ENCODE measurements around the gene BEND7. TPM values are rescaled to one million over a fixed set of nuclear protein-coding genes. Genes with fewer than 3 reads are reported as not detected.

BEND7 gene
- total and polyA plus RNA-seq, 2 of the 13 experiments (the other 11 are each of a cell fraction or from before 2014, with no cell fraction given), result 14.1 to 17.1 TPM

DNA sequence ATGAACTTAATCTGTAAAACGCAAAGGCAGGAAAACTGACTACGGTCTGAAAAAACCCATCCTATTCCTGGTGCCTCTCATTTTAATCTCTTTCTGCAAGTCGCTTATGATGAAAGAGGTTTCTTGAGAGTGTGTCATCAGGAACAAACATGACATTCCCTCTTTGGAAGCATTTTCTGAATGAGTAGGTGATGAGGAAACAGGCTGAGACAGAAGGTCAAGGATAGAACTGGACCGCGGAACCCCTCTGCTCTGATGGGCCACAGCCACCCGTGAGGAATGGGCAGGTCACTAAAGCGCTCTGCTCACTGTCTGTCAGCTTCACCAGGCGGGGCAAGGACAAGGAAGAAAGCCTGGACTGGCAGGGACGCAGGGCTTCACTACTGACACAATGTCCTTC is 28.6 kb downstream of the BEND7 start (continued):
- no peak for TF ChIP-seq SATB2 (CRISPR knock-in tag; IDR thresholded peaks at IDR 0.05)
- no peak for TF ChIP-seq ZNF335 (CRISPR knock-in tag; IDR thresholded peaks at IDR 0.05)
- TF ChIP-seq MED8 (CRISPR knock-in tag; IDR thresholded peaks at IDR 0.05; ENCODE audit: insufficient replicate concordance), result no peak
- no peak for TF ChIP-seq ZFP36L1 (CRISPR knock-in tag; IDR thresholded peaks at IDR 0.05)
- no peak for TF ChIP-seq ZNF546 (CRISPR knock-in tag; conservative IDR thresholded peaks at IDR 0.05)
- TF ChIP-seq, protein P1, sequence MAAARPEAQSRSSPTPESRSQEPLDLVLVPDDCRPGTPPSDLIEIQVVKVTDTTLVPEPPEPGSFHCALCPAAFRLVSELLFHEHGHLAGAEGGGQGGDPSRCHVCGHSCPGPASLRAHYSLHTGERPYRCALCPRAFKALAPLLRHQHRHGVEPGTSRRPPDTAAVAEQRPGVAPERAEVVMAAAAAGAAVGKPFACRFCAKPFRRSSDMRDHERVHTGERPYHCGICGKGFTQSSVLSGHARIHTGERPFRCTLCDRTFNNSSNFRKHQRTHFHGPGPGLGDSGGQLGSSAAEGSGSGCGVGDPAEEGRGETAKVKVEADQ (CRISPR knock-in tag; IDR thresholded peaks at IDR 0.05; ENCODE audit: borderline replicate concordance), result no peak
- TF ChIP-seq BRD4 (CRISPR knock-in tag; IDR thresholded peaks at IDR 0.05), result no peak
- TF ChIP-seq, protein P2, sequence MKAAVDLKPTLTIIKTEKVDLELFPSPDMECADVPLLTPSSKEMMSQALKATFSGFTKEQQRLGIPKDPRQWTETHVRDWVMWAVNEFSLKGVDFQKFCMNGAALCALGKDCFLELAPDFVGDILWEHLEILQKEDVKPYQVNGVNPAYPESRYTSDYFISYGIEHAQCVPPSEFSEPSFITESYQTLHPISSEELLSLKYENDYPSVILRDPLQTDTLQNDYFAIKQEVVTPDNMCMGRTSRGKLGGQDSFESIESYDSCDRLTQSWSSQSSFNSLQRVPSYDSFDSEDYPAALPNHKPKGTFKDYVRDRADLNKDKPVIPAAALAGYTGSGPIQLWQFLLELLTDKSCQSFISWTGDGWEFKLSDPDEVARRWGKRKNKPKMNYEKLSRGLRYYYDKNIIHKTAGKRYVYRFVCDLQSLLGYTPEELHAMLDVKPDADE (CRISPR knock-in tag; IDR thresholded peaks at IDR 0.05), result no peak
- TF ChIP-seq, protein P3, sequence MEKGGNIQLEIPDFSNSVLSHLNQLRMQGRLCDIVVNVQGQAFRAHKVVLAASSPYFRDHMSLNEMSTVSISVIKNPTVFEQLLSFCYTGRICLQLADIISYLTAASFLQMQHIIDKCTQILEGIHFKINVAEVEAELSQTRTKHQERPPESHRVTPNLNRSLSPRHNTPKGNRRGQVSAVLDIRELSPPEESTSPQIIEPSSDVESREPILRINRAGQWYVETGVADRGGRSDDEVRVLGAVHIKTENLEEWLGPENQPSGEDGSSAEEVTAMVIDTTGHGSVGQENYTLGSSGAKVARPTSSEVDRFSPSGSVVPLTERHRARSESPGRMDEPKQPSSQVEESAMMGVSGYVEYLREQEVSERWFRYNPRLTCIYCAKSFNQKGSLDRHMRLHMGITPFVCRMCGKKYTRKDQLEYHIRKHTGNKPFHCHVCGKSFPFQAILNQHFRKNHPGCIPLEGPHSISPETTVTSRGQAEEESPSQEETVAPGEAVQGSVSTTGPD (CRISPR knock-in tag; IDR thresholded peaks at IDR 0.05), result no peak
- TF ChIP-seq, protein P4, sequence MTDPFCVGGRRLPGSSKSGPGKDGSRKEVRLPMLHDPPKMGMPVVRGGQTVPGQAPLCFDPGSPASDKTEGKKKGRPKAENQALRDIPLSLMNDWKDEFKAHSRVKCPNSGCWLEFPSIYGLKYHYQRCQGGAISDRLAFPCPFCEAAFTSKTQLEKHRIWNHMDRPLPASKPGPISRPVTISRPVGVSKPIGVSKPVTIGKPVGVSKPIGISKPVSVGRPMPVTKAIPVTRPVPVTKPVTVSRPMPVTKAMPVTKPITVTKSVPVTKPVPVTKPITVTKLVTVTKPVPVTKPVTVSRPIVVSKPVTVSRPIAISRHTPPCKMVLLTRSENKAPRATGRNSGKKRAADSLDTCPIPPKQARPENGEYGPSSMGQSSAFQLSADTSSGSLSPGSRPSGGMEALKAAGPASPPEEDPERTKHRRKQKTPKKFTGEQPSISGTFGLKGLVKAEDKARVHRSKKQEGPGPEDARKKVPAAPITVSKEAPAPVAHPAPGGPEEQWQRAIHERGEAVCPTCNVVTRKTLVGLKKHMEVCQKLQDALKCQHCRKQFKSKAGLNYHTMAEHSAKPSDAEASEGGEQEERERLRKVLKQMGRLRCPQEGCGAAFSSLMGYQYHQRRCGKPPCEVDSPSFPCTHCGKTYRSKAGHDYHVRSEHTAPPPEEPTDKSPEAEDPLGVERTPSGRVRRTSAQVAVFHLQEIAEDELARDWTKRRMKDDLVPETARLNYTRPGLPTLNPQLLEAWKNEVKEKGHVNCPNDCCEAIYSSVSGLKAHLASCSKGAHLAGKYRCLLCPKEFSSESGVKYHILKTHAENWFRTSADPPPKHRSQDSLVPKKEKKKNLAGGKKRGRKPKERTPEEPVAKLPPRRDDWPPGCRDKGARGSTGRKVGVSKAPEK (CRISPR knock-in tag; IDR thresholded peaks at IDR 0.05; ENCODE audit: borderline replicate concordance), result no peak
- TF ChIP-seq, protein P5, sequence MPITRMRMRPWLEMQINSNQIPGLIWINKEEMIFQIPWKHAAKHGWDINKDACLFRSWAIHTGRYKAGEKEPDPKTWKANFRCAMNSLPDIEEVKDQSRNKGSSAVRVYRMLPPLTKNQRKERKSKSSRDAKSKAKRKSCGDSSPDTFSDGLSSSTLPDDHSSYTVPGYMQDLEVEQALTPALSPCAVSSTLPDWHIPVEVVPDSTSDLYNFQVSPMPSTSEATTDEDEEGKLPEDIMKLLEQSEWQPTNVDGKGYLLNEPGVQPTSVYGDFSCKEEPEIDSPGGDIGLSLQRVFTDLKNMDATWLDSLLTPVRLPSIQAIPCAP (CRISPR knock-in tag; IDR thresholded peaks at IDR 0.05; ENCODE audit: low read depth), result no peak
- TF ChIP-seq RCOR2 (CRISPR knock-in tag; IDR thresholded peaks at IDR 0.05), result 0 out of 2 replicates have a peak, but pooled peaks have one; percentile 29
- TF ChIP-seq, protein P6, sequence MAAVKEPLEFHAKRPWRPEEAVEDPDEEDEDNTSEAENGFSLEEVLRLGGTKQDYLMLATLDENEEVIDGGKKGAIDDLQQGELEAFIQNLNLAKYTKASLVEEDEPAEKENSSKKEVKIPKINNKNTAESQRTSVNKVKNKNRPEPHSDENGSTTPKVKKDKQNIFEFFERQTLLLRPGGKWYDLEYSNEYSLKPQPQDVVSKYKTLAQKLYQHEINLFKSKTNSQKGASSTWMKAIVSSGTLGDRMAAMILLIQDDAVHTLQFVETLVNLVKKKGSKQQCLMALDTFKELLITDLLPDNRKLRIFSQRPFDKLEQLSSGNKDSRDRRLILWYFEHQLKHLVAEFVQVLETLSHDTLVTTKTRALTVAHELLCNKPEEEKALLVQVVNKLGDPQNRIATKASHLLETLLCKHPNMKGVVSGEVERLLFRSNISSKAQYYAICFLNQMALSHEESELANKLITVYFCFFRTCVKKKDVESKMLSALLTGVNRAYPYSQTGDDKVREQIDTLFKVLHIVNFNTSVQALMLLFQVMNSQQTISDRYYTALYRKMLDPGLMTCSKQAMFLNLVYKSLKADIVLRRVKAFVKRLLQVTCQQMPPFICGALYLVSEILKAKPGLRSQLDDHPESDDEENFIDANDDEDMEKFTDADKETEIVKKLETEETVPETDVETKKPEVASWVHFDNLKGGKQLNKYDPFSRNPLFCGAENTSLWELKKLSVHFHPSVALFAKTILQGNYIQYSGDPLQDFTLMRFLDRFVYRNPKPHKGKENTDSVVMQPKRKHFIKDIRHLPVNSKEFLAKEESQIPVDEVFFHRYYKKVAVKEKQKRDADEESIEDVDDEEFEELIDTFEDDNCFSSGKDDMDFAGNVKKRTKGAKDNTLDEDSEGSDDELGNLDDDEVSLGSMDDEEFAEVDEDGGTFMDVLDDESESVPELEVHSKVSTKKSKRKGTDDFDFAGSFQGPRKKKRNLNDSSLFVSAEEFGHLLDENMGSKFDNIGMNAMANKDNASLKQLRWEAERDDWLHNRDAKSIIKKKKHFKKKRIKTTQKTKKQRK (IDR thresholded peaks at IDR 0.05; ENCODE audit: low read length), result no peak
- peak; percentile 62; the same call in 1 of the 2 replicates for TF ChIP-seq ZNF766 (CRISPR knock-in tag; IDR thresholded peaks at IDR 0.05; ENCODE audit: borderline replicate concordance)
- TF ChIP-seq ZMYM3 (CRISPR knock-in tag; IDR thresholded peaks at IDR 0.05), result no peak
- peak; percentile 46; the same call in 1 of the 2 replicates for TF ChIP-seq THAP11 (CRISPR knock-in tag; IDR thresholded peaks at IDR 0.05)
- TF ChIP-seq, protein P7, sequence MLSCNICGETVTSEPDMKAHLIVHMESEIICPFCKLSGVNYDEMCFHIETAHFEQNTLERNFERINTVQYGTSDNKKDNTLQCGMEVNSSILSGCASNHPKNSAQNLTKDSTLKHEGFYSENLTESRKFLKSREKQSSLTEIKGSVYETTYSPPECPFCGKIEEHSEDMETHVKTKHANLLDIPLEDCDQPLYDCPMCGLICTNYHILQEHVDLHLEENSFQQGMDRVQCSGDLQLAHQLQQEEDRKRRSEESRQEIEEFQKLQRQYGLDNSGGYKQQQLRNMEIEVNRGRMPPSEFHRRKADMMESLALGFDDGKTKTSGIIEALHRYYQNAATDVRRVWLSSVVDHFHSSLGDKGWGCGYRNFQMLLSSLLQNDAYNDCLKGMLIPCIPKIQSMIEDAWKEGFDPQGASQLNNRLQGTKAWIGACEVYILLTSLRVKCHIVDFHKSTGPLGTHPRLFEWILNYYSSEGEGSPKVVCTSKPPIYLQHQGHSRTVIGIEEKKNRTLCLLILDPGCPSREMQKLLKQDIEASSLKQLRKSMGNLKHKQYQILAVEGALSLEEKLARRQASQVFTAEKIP (CRISPR knock-in tag; IDR thresholded peaks at IDR 0.05; ENCODE audit: borderline replicate concordance), result no peak

Data from HepG2 (cell line).